ENCODE measurements around the gene RHOC. TPM values are rescaled to one million over a fixed set of nuclear protein-coding genes. Genes with fewer than 3 reads are reported as not detected.
"Not testable (repeated sequence)": the region's sequence is repeated elsewhere in the genome, so short reads cannot be mapped to it uniquely, and the experiment has no call there.

The RHOC gene
- 10 to 100 TPM; 81.2 to 85.5 TPM for total RNA-seq

DNA sequence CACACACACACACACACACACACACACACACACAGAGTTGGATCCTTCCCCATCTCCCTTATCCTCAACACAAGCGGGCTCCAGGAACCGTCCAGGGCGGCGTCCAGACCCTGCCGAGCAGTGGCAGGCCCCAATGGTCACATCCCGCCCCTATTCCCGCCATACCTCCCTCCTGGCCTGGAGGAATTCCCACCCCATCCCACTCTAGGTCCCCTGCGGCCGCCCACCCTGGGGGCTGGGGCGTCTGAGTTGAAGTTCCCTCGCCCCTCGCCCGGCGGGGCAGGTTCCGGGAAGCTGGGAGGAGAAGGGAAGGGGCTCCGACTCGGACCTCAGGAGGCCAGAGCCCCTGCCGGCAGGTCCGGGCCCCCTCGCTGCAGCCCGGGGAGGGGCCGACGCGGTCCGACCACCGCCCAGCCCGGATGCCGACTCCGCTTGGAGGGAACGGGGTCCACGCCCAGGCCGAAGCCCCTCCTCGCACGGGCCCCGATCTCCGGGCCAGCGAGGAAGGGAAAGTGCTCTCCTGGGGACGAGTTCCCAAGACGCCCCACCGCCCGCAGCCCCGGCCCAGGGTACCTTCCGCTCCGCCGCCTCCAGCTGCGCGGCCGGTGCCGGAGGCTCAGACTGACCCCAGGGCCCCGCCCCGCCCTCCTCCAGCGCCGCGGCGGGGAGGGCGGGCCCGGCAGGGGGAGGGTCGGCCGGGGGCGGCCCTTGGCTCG is at the start of gene RHOC:
Gene RHOC (minus strand): TSS at position 623 of the 716 bp plus-strand sequence. CDS start 3,328 bp downstream, outside the sequence.
- Mint-ChIP-seq H3K27ac (peak within 1 kb of the TSS; percentile 89), H3K4me3 (peak within 1 kb of the TSS; percentile 84), H3K36me3 (peaks cover 6% of the 10 kb centered on the region), H3K27me3 (peaks cover 32% of the 10 kb centered on the region), H3K4me1 (peaks cover 42% of the 10 kb centered on the region), H3K9me3 (no peaks in the 10 kb centered on the region)
- POLR2A ChIA-PET: interaction anchor here (0.6 to 1.3 kb wide), 4 partner anchors 32 to 199 kb away, joined by 3 to 5 read pairs (median 3); partner anchors contain the start of genes MOV10 and ST7L
- peak; percentile 78 for DNase-seq
- ATAC-seq (ENCODE audit: low read depth): peak; percentile 53

DNA sequence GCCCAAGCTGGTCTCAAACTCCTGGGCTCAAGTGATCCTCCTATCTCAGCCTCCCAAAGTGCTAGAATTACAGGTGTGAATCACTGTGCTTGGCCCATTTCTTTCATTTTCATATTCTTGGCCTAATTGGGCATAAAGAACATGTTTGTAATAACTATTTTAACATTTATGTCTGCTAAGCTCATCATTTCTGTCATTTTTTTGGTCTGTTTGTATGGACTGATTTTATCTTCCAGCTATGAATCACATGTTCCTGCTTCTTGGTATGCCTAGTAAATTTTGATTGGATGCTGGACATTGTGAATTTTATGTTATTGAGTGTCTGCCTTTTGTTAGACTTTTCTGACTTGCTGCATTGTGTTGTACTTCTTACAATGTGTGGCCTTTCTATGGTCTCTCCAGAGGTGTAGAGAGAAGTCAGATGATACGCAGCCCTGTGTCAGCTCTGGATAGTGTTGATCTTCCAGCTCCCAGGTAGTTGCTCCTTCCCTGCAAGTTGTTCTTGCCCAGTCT is 47.2 kb upstream of the RHOC start:
- peaks cover 16% of the 10 kb centered on the region for H3K27me3 Mint-ChIP-seq
- peaks cover 3% of the 10 kb centered on the region for H3K9me3 Mint-ChIP-seq
- POLR2A ChIA-PET: no interaction called here
- H3K36me3 Mint-ChIP-seq: peaks cover 2% of the 10 kb centered on the region
- H3K27ac Mint-ChIP-seq: no peak overlapping the region
- DNase-seq: no peak
- no peak for ATAC-seq (ENCODE audit: low read depth)
- H3K4me3 Mint-ChIP-seq: no peak overlapping the region
- H3K4me1 Mint-ChIP-seq: no peaks in the 10 kb centered on the region

DNA sequence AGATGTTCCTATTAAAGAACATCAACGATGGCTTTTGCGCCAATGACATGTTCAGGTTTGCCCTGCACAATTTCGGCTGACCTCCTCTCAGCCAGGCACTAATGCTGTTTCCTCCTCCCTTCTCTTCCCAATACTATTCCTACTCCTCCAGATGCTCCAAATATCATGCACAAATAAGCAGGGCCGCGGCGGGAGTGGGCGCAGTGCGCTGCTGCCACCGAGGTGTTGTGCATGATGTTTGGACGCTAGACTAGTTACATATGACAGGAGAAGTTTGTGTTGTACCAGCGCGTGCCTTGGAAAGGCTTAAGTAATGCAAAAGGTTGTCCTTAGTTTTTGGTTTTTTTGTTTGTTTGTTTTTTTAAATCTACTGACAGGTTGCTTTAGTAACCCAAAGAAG is 41.5 kb upstream of the RHOC start:
- peaks cover 1% of the 10 kb centered on the region for H3K9me3 Mint-ChIP-seq
- DNase-seq (no peak), ATAC-seq (ENCODE audit: low read depth) (no peak)
- H3K27me3 Mint-ChIP-seq: peaks cover 43% of the 10 kb centered on the region
- no peak overlapping the region for H3K4me3 Mint-ChIP-seq
- H3K27ac Mint-ChIP-seq: no peak overlapping the region
- POLR2A ChIA-PET: no interaction called here
- H3K36me3 Mint-ChIP-seq: peaks cover 2% of the 10 kb centered on the region
- no peaks in the 10 kb centered on the region for H3K4me1 Mint-ChIP-seq

DNA sequence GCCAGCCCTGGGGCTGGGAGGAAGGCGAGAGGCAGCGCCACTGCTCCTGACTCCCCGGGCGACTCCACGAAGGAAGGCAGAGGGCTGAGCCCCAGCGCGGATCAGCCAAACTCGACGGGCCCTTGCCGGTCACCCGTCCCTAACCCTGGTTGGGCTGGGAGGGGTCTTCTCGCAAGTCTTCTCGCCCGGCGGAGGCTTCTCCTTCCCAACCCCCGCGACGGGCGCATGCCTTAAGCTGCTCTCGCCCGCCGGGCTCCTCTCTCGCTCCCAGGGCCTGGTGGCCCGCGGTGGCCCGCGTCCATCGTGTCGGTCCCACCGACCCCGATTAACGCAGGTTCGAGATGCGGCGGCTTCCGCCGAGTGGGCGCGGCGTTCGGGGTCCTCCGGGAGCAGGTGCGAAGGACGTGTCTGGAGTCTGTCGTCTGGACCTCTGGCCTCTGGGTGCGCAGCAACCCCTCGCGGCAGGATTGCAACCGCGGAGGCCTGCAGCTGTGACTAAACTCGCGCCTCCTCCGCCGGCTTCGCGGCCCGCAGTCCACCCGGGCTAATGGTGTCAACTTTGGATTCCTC is 37.2 kb upstream of the RHOC start:
- POLR2A ChIA-PET: no interaction called here
- H3K27me3 Mint-ChIP-seq: peaks cover 67% of the 10 kb centered on the region
- no peak overlapping the region for H3K27ac Mint-ChIP-seq
- DNase-seq (peak; percentile 38), ATAC-seq (ENCODE audit: low read depth) (no peak)
- H3K4me3 Mint-ChIP-seq: no peak overlapping the region
- peaks cover 1% of the 10 kb centered on the region for H3K9me3 Mint-ChIP-seq
- no peaks in the 10 kb centered on the region for H3K36me3 Mint-ChIP-seq
- H3K4me1 Mint-ChIP-seq: no peaks in the 10 kb centered on the region

DNA sequence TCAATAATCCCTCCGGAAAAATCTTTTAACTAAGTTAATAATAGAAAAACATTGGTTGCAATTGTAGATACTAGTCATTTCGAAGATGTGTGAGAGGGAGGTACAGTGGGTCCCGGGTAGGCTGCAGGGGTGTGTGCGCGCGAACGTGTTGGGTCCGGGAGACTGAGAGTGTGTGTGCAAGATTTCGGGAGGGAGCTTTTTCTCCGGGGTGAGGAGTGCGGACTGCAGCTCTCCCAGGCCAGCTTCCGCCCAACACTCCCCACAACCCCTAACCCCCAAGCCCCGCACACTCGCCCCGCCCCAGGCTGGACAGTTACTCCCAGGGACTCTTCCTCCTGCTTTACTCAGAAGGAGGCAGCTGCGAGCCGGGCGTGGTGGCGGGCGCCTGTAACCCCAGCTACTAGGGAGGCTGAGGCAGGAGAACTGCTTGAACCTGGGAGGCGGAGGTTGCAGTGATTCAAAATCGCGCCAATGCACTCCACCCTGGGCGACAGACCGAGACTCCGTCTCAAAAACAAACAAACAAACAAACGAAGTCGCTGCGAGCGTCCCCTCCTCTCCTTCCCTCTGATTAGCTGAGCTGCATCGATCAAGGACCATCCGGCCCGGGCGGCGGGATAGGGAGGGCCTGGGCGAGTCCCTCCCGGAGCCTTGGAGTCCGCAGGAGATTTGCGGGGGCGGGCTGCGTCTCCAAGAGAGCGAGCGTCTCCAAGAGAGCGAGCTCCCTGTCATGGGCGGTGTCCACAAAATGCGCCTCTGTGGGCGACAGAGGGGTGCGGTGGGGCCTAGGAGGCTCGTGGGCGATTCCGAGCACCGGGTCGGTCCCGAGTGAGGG is 36.5 kb upstream of the RHOC start:
- no peak overlapping the region for H3K4me3 Mint-ChIP-seq
- no peaks in the 10 kb centered on the region for H3K4me1 Mint-ChIP-seq
- H3K27me3 Mint-ChIP-seq: peaks cover 73% of the 10 kb centered on the region
- no peak for ATAC-seq (ENCODE audit: low read depth)
- H3K27ac Mint-ChIP-seq: no peak overlapping the region
- H3K9me3 Mint-ChIP-seq: peaks cover 1% of the 10 kb centered on the region
- H3K36me3 Mint-ChIP-seq: no peaks in the 10 kb centered on the region
- POLR2A ChIA-PET: no interaction called here
- DNase-seq: no peak

DNA sequence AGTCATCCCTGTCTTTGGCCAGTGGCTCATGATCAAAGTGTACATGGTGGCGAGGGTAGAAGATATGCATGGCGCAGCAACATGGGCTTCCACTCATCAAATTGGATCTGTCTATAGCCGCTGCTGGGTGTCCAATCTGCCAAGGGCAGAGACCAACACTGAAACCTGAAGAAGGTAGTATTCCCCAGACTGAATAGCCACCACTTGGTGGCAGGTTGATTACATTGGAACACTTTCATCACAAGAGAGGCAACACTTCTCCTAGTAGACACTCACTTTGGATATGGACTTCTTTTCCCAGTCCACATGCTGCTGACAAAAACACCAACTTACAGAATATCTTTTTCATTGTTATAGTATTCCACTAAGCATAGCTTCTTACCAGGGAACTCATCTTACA is 30.6 kb upstream of the RHOC start:
- Mint-ChIP-seq H3K4me1 (no peaks in the 10 kb centered on the region), H3K36me3 (no peaks in the 10 kb centered on the region), H3K27ac (no peak overlapping the region), H3K4me3 (no peak overlapping the region), H3K27me3 (peaks cover 44% of the 10 kb centered on the region), H3K9me3 (peaks cover 1% of the 10 kb centered on the region)
- ATAC-seq (ENCODE audit: low read depth): no peak
- no peak for DNase-seq
- POLR2A ChIA-PET: no interaction called here

DNA sequence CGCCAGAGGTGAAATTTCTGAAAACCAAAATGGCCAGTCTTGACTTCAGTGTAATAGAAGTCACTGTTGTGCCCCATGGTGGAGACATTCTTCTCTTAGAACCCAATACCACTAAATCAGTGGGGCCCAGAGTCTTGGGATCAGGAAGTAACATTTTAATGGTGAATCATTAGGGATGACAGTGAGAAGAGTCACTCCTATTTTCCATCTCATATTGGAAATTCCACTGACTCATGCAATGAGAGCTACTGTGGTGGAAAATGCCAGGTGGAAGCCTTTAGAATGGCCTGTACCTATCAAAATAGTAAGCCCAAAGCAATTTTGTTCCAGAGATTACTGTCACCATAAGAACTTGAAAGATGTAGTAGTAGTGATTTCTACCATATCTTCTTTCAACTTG is 28.8 kb upstream of the RHOC start:
- Mint-ChIP-seq H3K4me1 (no peaks in the 10 kb centered on the region), H3K9me3 (peaks cover 1% of the 10 kb centered on the region), H3K27me3 (peaks cover 35% of the 10 kb centered on the region), H3K4me3 (no peak overlapping the region), H3K27ac (no peak overlapping the region), H3K36me3 (no peaks in the 10 kb centered on the region)
- DNase-seq (no peak), ATAC-seq (ENCODE audit: low read depth) (no peak)
- POLR2A ChIA-PET: no interaction called here

DNA sequence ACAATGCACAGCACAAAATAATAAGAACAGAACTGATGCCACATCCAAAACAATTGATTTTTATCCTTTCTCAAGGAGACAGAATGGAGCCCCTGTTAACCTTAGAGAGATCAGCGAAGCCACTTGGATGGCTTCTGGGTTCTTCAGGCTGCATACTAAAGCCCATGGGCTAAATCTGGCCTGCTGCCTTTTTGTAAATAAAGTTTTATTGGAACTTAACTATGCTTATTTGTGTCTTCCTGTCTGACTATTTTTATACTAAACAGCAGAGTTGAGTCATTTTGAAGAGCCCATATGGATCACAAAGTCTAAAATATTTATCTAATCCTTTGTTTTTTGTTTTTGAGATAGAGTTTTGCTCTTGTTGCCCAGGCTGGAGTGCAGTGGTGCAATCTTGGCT is 24.5 kb upstream of the RHOC start:
- ATAC-seq (ENCODE audit: low read depth) (no peak), DNase-seq (no peak)
- Mint-ChIP-seq H3K27me3 (peaks cover 6% of the 10 kb centered on the region), H3K36me3 (no peaks in the 10 kb centered on the region), H3K4me3 (no peak overlapping the region), H3K4me1 (no peaks in the 10 kb centered on the region), H3K27ac (no peak overlapping the region), H3K9me3 (no peaks in the 10 kb centered on the region)
- POLR2A ChIA-PET: no interaction called here

DNA sequence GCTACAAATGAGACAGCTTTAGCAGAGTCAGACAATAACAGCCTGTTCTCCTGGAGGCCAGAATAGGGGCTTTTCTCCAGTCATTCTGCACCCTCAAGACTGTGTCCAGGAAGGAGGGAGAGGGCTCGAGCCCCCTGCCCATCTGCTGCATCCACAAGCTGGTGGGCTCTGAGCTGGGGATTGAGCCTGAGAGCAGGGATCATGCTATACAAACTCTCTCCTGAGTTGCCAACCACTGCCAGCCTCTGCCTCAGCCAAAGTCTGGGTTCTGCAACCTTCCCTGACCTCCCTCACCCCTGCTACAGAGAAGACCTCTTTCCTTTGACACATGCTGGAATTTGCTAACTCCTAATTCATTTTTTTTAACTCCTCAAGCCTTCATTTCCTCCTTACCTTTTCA is 23.0 kb upstream of the RHOC start:
- Mint-ChIP-seq H3K4me1 (no peaks in the 10 kb centered on the region), H3K27ac (no peak overlapping the region), H3K27me3 (peaks cover 6% of the 10 kb centered on the region), H3K9me3 (no peaks in the 10 kb centered on the region), H3K4me3 (no peak overlapping the region), H3K36me3 (no peaks in the 10 kb centered on the region)
- ATAC-seq (ENCODE audit: low read depth): no peak
- POLR2A ChIA-PET: interaction anchor here (0.7 kb wide), 1 partner anchor 1084 kb away, joined by 3 read pairs; no protein-coding TSS in a partner anchor
- DNase-seq: no peak

DNA sequence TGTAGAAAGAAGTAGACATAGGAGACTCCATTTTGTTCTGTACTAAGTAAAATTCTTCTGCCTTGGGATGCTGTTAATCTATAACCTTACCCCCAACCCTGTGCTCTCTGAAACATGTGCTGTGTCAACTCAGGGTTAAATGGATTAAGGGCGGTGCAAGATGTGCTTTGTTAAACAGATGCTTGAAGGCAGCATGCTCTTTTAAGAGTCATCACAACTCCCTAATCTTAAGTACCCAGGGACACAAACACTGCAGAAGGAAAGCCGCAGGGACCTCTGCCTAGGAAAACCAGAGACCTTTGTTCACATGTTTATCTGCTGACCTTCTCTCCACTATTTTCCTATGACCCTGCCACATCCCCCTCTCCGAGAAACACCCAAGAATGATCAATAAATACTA is 22.1 kb upstream of the RHOC start:
- POLR2A ChIA-PET: interaction anchor here (0.7 kb wide), 1 partner anchor 1085 kb away, joined by 3 read pairs; no protein-coding TSS in a partner anchor
- H3K27me3 Mint-ChIP-seq; ATAC-seq (ENCODE audit: low read depth); H3K36me3 Mint-ChIP-seq; H3K27ac Mint-ChIP-seq; H3K4me3 Mint-ChIP-seq; DNase-seq; H3K9me3 Mint-ChIP-seq; H3K4me1 Mint-ChIP-seq: not testable (repeated sequence)

DNA sequence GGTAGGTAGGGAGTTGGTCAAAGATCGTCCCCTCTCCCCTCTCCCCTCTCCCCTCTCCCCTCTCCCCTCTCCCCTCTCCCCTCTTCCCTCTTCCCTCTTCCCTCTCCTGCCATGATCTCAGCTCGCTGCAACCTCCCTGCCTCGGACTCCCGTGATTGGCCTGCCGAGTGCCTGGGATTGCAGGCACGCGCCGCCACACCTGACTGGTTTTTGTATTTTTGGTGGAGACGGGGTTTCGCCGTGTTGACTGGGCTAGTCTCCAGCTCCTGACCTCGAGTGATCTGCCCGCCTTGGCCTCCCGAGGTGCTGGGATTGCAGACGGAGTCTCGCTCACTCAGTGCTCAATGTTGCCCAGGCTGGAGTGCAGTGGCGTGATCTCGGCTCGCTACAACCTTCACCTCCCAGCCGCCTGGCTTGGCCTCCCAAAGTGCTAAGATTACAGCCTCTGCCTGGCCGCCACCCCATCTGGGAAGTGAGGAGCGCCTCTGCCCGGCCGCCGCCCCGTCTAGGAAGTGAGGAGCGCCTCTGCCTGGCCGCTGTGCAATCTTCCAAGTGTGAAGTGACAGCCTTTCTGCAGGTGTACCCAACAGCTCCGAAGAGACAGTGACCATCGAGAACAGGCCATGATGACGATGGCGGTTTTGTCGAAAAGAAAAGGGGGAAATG is 21.5 kb upstream of the RHOC start:
- H3K27ac Mint-ChIP-seq; H3K4me3 Mint-ChIP-seq; H3K9me3 Mint-ChIP-seq; H3K36me3 Mint-ChIP-seq; H3K27me3 Mint-ChIP-seq; DNase-seq; ATAC-seq (ENCODE audit: low read depth); H3K4me1 Mint-ChIP-seq; POLR2A ChIA-PET: not testable (repeated sequence)

DNA sequence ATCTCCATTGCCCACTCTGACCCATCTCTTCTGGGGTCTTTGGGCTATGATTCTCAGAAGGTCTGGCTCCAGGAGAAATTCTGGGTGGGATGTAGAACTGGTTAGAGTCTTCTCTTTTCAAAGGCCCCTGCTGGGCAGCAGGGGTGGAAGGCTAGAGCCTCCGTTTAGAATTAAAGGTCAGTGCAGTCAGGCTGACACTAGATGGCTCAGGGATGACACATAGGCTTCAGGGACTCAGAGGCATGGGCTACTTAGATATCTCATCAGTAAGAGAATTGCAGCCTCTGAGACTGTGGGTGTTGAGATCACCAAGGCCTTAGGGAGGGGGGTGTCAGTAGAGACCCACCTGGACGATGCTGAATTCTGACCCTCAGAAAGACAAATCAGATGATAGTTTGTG is 20.8 kb upstream of the RHOC start:
- H3K4me3 Mint-ChIP-seq: no peak overlapping the region
- POLR2A ChIA-PET: no interaction called here
- DNase-seq: no peak
- H3K27ac Mint-ChIP-seq: no peak overlapping the region
- peaks cover 6% of the 10 kb centered on the region for H3K4me1 Mint-ChIP-seq
- H3K27me3 Mint-ChIP-seq: peaks cover 6% of the 10 kb centered on the region
- H3K9me3 Mint-ChIP-seq: no peaks in the 10 kb centered on the region
- ATAC-seq (ENCODE audit: low read depth): no peak
- H3K36me3 Mint-ChIP-seq: no peaks in the 10 kb centered on the region

DNA sequence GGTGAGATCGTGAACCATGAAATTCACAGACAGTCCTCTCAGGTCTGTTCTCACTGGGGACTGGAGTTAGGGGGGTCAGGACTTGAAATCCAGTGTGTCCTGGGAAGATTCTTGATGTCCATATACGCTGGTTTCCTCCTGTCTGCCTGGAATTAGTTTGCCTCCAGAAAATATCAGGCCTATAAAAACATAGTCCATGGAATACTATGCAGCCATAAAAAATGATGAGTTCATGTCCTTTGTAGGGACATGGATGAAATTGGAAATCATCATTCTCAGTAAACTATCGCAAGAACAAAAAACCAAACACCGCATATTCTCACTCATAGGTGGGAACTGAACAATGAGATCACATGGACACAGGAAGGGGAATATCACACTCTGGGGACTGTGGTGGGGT is 17.3 kb upstream of the RHOC start:
- H3K4me1 Mint-ChIP-seq, POLR2A ChIA-PET: not testable (repeated sequence)

More for the DNA sequence above, 17.3 kb upstream of the RHOC start:
- H3K9me3 Mint-ChIP-seq; H3K27ac Mint-ChIP-seq; H3K4me3 Mint-ChIP-seq; ATAC-seq (ENCODE audit: low read depth); DNase-seq; H3K36me3 Mint-ChIP-seq: not testable (repeated sequence)
- peaks cover 28% of the 10 kb centered on the region for H3K27me3 Mint-ChIP-seq
